ENCODE measurements around the gene MTG1.

DNA sequence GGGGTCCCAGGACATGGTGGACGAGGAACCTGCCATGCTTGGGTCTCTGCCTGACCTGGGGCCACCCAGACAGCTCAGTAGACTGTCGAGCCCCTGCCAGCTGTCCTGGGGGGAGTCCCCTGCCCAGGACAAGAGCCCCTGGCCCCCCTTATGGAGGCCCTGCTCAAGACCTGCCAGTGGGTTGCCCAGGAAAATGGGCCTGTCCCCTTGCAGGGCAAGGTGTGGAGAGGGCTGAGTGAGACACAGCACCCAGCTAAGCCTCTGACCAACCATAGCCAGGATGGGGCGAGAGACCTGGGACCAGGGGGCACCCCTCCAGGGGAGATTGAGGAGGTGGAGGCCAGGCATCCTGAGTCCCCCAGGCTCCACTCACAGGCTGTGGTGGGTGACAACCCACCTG, 38.0 kb upstream of the MTG1 start:
- no peak for TF ChIP-seq ZNF8 (CRISPR knock-in tag; IDR thresholded peaks at IDR 0.05)
- no peak for TF ChIP-seq GLIS3 (CRISPR knock-in tag; IDR thresholded peaks at IDR 0.05)
- TF ChIP-seq ZC3H10 (CRISPR knock-in tag; IDR thresholded peaks at IDR 0.05): no peak
- no peak for TF ChIP-seq OSR1 (CRISPR knock-in tag; IDR thresholded peaks at IDR 0.05)
- no peak for TF ChIP-seq BACH2 (CRISPR knock-in tag; IDR thresholded peaks at IDR 0.05; ENCODE audit: borderline replicate concordance)
- TF ChIP-seq ZFP30 (CRISPR knock-in tag; IDR thresholded peaks at IDR 0.05): no peak
- no peak for TF ChIP-seq PATZ1 (CRISPR knock-in tag; IDR thresholded peaks at IDR 0.05; ENCODE audit: borderline replicate concordance)
- no peak for TF ChIP-seq ISL1 (CRISPR knock-in tag; IDR thresholded peaks at IDR 0.05)
- TF ChIP-seq ARNTL (CRISPR knock-in tag; IDR thresholded peaks at IDR 0.05; ENCODE audit: borderline replicate concordance, low read depth): no peak
- no peak for TF ChIP-seq TCF4 (CRISPR knock-in tag; IDR thresholded peaks at IDR 0.05; ENCODE audit: borderline replicate concordance)
- TF ChIP-seq, protein P1, sequence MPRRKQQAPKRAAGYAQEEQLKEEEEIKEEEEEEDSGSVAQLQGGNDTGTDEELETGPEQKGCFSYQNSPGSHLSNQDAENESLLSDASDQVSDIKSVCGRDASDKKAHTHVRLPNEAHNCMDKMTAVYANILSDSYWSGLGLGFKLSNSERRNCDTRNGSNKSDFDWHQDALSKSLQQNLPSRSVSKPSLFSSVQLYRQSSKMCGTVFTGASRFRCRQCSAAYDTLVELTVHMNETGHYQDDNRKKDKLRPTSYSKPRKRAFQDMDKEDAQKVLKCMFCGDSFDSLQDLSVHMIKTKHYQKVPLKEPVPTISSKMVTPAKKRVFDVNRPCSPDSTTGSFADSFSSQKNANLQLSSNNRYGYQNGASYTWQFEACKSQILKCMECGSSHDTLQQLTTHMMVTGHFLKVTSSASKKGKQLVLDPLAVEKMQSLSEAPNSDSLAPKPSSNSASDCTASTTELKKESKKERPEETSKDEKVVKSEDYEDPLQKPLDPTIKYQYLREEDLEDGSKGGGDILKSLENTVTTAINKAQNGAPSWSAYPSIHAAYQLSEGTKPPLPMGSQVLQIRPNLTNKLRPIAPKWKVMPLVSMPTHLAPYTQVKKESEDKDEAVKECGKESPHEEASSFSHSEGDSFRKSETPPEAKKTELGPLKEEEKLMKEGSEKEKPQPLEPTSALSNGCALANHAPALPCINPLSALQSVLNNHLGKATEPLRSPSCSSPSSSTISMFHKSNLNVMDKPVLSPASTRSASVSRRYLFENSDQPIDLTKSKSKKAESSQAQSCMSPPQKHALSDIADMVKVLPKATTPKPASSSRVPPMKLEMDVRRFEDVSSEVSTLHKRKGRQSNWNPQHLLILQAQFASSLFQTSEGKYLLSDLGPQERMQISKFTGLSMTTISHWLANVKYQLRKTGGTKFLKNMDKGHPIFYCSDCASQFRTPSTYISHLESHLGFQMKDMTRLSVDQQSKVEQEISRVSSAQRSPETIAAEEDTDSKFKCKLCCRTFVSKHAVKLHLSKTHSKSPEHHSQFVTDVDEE (CRISPR knock-in tag; IDR thresholded peaks at IDR 0.05): no peak
- TF ChIP-seq RARB (CRISPR knock-in tag; IDR thresholded peaks at IDR 0.05): no peak
- no peak for TF ChIP-seq ZNF565 (CRISPR knock-in tag; conservative IDR thresholded peaks at IDR 0.05; ENCODE audit: low read depth)
- no peak for TF ChIP-seq CSDC2 (CRISPR knock-in tag; IDR thresholded peaks at IDR 0.05)

All from SK-N-SH treated with all-trans-retinoic acid at 6 μM for 48 hours (cell line).